Measurements from ENCODE around the gene TBX18. TPM values are rescaled to one million over a fixed set of nuclear protein-coding genes. Genes with fewer than 3 reads are reported as not detected.

Gene TBX18
- total RNA-seq, 1 donor from 2014 or later = not detected

DNA sequence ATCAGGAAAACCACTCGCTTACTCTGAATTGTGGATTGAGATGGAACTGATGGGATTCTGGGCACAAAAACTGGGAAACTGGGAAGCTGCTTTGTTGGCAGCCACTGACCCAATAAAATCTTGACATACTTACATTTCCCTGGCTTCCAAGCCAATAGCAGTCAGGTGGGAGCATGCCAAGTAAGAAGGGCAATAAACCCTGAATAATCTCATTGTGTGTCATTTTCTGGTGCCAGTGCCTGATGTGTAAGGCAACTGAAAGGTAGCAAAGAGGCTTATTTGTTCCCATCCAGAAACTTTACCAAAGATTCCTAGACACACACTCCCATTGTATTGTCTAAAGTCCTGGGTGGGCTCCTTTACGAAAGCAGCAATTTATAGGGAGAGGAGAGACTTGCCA is 93.2 kb downstream of the TBX18 start:
- H3K27ac Mint-ChIP-seq = no peak overlapping the region
- intact Hi-C loops (cut with micrococcal nuclease) = no loop called here
- H3K27me3 Mint-ChIP-seq (ENCODE audit: insufficient read depth) = no peaks in the 10 kb centered on the region
- no peak for DNase-seq (ENCODE audit: low spot score)
- H3K4me3 Mint-ChIP-seq = no peak overlapping the region
- no peaks in the 10 kb centered on the region for H3K9me3 Mint-ChIP-seq
- no peaks in the 10 kb centered on the region for H3K36me3 Mint-ChIP-seq (ENCODE audit: low read depth)
- no peaks in the 10 kb centered on the region for H3K4me1 Mint-ChIP-seq (ENCODE audit: low read depth)

DNA sequence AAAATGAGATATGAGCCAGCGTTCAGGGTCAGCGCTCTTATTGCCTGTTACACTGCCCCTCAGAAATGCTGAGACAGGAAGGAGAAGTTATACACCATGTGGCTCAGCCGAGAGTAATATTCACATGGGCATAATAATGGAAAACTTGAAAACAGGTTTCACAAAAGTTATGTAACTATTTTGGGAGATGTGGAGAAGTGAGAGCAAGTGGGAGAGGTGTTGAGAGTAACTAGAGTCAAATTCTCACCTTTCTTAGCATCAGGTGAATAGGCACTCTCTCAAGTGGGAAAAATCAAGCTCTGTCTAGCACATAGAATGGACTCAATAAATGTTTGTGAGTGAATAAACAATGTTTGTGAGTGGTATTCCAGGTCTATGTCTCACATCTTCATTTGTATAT is 94.5 kb downstream of the TBX18 start:
- Mint-ChIP-seq H3K4me1 (ENCODE audit: low read depth) (no peaks in the 10 kb centered on the region), H3K27me3 (ENCODE audit: insufficient read depth) (no peaks in the 10 kb centered on the region), H3K4me3 (no peak overlapping the region), H3K36me3 (ENCODE audit: low read depth) (no peaks in the 10 kb centered on the region), H3K27ac (no peak overlapping the region), H3K9me3 (no peaks in the 10 kb centered on the region)
- intact Hi-C loops (cut with micrococcal nuclease) = no loop called here
- no peak for DNase-seq (ENCODE audit: low spot score)

DNA sequence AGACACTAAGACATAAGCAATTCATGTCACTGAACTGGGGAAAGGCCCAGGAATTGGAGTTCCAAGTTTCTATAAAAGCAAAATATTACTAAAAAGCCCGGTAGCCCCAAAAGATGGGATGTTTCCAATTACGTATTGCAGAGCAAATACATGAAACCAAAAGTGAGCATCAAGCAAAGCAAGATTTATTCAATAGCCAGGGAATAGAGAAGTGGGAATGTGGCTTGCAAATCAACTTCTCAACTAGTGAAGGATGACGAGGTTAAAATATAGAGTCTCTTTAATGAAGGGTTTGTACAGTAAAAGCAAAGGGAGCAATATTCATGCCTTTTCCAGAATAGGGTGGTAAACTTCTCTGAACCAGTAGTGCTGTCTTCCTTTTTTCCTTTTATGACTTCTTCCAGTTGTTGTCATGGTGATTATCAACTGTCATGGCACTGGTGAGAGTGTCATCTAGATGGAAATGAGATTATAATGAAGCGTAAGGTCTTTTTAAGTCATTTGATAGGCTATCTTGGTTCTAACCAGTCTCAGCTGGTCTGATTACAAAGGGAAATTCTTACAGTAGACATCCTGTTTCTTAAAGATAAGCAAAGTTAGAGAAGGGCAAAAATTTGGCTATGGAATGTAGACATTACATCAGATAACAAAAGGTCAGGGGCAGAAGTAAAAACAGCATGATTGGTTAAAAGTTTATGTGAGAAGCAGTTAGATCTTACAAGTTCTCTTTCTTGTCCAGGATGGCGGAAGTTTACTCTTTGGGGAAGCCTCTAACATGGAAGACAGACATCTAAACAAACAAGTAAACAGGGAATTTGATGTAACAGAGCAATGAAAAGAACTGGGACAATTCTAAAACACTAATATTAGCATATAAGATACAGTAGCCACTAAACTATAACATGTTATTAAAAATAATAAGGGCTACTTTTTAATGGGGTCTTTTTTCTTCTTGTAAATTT is 96.9 kb downstream of the TBX18 start:
- Mint-ChIP-seq H3K27ac (no peak overlapping the region), H3K36me3 (ENCODE audit: low read depth) (no peaks in the 10 kb centered on the region), H3K27me3 (ENCODE audit: insufficient read depth) (no peaks in the 10 kb centered on the region), H3K4me1 (ENCODE audit: low read depth) (no peaks in the 10 kb centered on the region), H3K4me3 (no peak overlapping the region), H3K9me3 (no peaks in the 10 kb centered on the region)
- DNase-seq (ENCODE audit: low spot score) = no peak
- intact Hi-C loops (cut with micrococcal nuclease) = no loop called here

DNA sequence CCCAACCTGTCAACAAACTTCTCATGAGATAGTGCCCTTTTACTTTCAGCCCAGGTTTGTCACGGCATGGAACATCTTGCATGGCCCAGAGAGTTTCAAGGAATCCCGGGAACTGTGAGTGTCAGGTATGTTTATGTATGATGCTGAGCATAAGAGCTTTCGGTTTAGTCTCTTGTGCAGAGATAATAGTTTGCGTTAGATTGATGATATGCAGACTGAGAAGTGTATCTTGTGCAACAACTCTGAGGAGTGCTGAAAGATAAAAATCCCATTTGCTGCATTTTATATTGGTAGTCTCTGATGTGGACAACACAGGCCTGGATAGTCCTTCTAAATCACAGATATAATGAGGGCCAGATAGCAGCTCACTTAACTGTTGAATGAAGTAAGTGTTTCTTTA is 99.0 kb downstream of the TBX18 start:
- intact Hi-C loops (cut with micrococcal nuclease) = no loop called here
- no peak for DNase-seq (ENCODE audit: low spot score)
- H3K36me3 Mint-ChIP-seq (ENCODE audit: low read depth) = no peaks in the 10 kb centered on the region
- H3K27me3 Mint-ChIP-seq (ENCODE audit: insufficient read depth) = no peaks in the 10 kb centered on the region
- no peaks in the 10 kb centered on the region for H3K4me1 Mint-ChIP-seq (ENCODE audit: low read depth)
- no peak overlapping the region for H3K4me3 Mint-ChIP-seq
- no peak overlapping the region for H3K27ac Mint-ChIP-seq
- H3K9me3 Mint-ChIP-seq = no peaks in the 10 kb centered on the region

DNA sequence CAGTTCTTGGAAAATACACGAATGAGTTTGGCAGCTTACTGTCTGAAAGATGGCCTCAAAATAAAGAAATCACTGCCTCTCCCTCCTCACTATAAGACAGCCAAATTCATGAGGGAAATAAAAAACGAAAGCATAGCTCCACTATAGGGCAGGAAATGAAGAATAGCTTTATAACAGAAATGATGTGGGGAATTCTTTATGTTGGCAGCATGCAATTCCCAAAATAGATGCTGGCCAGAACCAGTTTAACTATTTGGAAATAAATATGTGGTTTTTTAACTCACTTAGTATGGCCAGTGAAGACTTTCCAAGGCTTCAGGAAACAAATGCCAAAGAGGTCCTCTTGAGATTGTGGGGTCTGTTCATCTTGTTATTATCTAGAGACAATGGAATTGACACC is 100.5 kb downstream of the TBX18 start:
- intact Hi-C loops (cut with micrococcal nuclease) = no loop called here
- H3K4me1 Mint-ChIP-seq (ENCODE audit: low read depth) = no peaks in the 10 kb centered on the region
- H3K9me3 Mint-ChIP-seq = no peaks in the 10 kb centered on the region
- no peaks in the 10 kb centered on the region for H3K27me3 Mint-ChIP-seq (ENCODE audit: insufficient read depth)
- H3K27ac Mint-ChIP-seq = no peak overlapping the region
- H3K4me3 Mint-ChIP-seq = no peak overlapping the region
- DNase-seq (ENCODE audit: low spot score) = no peak
- H3K36me3 Mint-ChIP-seq (ENCODE audit: low read depth) = no peaks in the 10 kb centered on the region

DNA sequence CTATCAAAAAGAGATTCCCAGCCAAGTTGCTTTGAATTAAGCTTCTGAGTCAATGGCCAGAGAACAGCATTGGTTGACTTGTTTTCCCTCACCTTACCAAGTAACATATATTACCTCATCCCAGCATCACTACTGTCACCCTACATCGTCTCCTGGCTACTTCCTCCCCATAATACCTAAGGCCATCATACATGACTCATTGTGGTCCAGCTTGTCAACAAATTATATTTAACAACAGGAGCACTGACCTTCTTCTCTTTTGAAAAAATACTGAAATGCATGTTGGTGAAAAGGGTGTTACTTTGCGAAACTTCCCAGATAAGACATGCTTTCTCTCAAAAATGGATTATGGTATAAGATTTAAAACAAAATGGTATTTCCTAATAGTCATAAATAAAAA is 106.9 kb downstream of the TBX18 start:
- no peak for DNase-seq (ENCODE audit: low spot score)
- Mint-ChIP-seq H3K27ac (no peak overlapping the region), H3K27me3 (ENCODE audit: insufficient read depth) (peaks cover 2% of the 10 kb centered on the region), H3K9me3 (no peaks in the 10 kb centered on the region), H3K4me3 (no peak overlapping the region), H3K36me3 (ENCODE audit: low read depth) (no peaks in the 10 kb centered on the region), H3K4me1 (ENCODE audit: low read depth) (no peaks in the 10 kb centered on the region)
- intact Hi-C loops (cut with micrococcal nuclease) = no loop called here

DNA sequence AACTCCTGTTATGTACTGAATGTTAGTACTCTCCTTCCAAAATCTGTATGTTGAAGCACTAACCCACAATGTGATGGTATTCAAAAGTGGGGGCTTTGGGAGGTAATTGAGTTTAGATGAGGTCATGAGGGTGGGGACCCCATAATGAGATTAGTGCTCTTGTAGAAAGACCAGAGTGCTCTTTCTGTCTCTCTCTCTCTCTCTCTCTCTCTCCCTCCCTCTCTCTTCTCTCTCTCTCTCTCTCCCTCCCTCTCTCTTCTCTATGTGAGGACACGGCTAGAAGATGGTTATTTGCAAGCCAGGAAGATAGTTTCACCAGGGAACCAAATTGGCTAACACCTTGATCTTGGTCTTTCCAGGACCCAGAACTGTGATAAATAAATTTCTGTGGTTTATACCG is 107.4 kb downstream of the TBX18 start:
- Mint-ChIP-seq H3K36me3 (ENCODE audit: low read depth) (no peaks in the 10 kb centered on the region), H3K4me1 (ENCODE audit: low read depth) (no peaks in the 10 kb centered on the region), H3K4me3 (no peak overlapping the region), H3K27ac (no peak overlapping the region), H3K27me3 (ENCODE audit: insufficient read depth) (peaks cover 2% of the 10 kb centered on the region), H3K9me3 (no peaks in the 10 kb centered on the region)
- no peak for DNase-seq (ENCODE audit: low spot score)
- intact Hi-C loops (cut with micrococcal nuclease) = no loop called here

DNA sequence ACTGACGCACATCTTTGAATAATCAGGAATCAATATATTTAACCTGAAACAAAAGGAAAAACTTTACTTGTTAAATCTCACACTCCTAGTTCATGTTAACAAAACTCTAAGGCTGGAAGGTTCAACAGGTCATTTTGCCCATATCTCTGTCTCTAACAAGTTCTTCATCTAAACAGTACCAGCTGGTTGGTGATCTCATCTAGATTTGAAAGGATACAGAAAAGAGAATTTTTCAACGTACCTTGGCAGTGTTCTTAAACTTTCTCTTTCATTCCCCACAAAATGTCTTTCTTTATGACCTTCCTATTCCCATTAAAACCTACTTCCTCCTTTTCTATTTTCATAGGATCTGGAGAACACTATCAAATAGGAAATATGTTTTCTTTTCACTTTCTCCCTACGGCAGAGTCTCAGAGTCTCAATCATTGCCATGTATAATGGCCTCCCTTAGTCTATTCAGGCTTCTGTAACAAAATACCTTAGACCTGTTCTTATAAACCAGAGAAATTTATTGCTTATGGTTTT is 111.3 kb downstream of the TBX18 start:
- no peak overlapping the region for H3K4me3 Mint-ChIP-seq
- no peaks in the 10 kb centered on the region for H3K4me1 Mint-ChIP-seq (ENCODE audit: low read depth)
- H3K9me3 Mint-ChIP-seq = no peaks in the 10 kb centered on the region
- intact Hi-C loops (cut with micrococcal nuclease) = no loop called here
- no peaks in the 10 kb centered on the region for H3K36me3 Mint-ChIP-seq (ENCODE audit: low read depth)
- no peak for DNase-seq (ENCODE audit: low spot score)
- peaks cover 2% of the 10 kb centered on the region for H3K27me3 Mint-ChIP-seq (ENCODE audit: insufficient read depth)
- H3K27ac Mint-ChIP-seq = no peak overlapping the region

DNA sequence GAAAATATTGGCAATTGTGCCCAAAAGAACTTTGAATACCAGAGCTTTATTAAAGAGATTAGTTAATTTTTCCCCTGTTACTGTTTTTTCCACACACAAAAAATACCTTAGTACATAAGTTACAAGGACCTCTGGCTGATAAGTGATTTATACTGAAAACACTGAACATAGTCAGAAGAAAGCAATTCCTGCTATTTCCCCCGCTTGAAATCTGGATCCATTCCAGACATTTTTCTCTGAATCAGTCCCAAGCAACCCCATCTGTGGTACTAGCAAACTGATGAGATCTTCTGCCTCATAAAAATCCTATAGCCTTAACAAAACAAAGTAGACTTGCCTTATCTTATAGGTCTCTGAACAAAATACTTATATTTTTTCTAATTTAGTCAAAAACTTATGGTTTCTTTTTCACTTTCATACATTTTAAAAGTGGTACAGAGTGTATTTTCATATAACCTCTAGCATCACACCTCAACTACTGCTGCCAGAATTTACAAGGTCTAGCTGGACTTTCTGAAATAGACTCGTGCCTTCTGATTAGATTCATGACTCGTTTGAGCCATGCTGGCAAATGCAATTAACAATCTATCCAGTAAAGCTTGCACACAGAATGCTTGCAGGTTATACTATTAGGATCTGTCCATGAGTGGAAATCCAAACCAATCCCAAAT is 111.9 kb downstream of the TBX18 start:
- Mint-ChIP-seq H3K27me3 (ENCODE audit: insufficient read depth) (peaks cover 2% of the 10 kb centered on the region), H3K27ac (no peak overlapping the region), H3K9me3 (no peaks in the 10 kb centered on the region), H3K4me3 (no peak overlapping the region), H3K36me3 (ENCODE audit: low read depth) (no peaks in the 10 kb centered on the region), H3K4me1 (ENCODE audit: low read depth) (no peaks in the 10 kb centered on the region)
- DNase-seq (ENCODE audit: low spot score) = no peak
- intact Hi-C loops (cut with micrococcal nuclease) = no loop called here

DNA sequence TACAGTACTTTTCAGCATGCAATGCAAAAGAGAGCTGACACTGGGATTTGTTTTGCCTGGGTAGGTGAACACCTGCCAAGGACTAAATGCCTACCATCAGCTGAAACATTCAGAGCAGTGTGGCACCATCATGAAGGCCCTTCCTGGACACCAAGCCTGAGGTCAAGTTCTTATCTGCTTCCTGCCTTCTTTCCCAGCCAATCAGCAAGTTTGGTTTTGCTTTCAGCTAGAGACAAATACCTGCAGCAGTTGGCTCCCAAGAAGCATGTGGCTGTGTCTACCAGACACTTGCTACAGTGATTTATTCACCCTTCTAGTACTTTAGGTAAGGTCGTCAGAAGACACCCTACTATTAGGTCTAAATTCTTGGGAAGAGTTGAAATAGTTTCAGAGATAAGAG is 112.8 kb downstream of the TBX18 start:
- intact Hi-C loops (cut with micrococcal nuclease) = no loop called here
- no peak overlapping the region for H3K27ac Mint-ChIP-seq
- no peaks in the 10 kb centered on the region for H3K9me3 Mint-ChIP-seq
- H3K4me3 Mint-ChIP-seq = no peak overlapping the region
- H3K4me1 Mint-ChIP-seq (ENCODE audit: low read depth) = no peaks in the 10 kb centered on the region
- DNase-seq (ENCODE audit: low spot score) = no peak
- no peaks in the 10 kb centered on the region for H3K36me3 Mint-ChIP-seq (ENCODE audit: low read depth)
- H3K27me3 Mint-ChIP-seq (ENCODE audit: insufficient read depth) = no peaks in the 10 kb centered on the region

DNA sequence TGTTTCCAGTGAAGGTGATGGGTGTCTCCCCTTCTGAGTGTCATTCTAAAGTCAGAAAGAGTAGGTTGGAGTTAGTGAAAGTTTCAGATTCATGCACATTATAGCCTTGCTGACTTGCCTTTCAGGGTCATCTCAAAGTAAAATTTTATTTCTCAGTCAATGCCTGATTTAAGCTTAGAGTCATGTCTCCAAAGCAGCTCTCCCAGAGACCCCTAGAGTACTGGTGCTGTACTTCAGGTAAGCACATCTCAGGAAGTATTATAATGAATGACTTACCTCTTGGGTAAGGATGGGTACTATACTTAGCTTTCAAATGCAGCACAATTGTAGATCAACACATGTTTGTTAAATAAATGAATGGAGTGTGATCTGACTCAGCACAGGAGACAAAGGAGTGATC is 116.0 kb downstream of the TBX18 start:
- no peaks in the 10 kb centered on the region for H3K36me3 Mint-ChIP-seq (ENCODE audit: low read depth)
- intact Hi-C loops (cut with micrococcal nuclease) = no loop called here
- no peak overlapping the region for H3K27ac Mint-ChIP-seq
- DNase-seq (ENCODE audit: low spot score) = no peak
- no peak overlapping the region for H3K4me3 Mint-ChIP-seq
- H3K27me3 Mint-ChIP-seq (ENCODE audit: insufficient read depth) = peaks cover 2% of the 10 kb centered on the region
- no peaks in the 10 kb centered on the region for H3K4me1 Mint-ChIP-seq (ENCODE audit: low read depth)
- no peaks in the 10 kb centered on the region for H3K9me3 Mint-ChIP-seq

DNA sequence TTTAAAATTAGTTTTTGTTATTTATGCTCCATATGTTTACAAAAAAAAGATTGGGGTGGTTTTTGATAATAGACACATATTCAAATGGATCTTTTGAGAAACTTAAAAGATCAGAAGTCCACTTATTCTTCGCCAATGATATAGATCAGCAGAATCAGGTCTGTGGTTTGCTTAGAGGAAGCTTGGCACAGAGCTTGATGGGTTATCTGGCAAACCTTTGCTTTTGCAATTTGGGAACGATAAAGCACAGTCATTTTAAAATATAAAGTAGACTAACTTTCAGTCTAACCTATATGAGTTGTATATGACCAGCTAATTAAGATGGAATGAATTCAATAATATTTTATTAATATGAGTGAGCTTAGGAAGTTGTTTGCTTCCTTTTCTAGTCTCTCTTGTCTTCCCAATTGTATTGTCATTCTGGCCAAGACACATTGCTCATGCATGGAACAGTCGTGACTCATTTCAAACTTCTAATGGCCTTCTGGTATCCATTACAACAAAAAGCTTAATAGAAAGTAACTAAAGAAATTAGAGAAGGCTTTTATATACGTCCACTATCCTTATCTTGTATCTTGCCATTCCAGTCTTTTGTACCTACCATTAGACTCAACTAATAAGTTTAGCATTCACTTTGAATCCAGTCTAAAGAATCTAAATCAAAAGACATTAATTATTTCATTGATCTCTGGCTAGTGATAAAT is 118.7 kb downstream of the TBX18 start:
- no peaks in the 10 kb centered on the region for H3K4me1 Mint-ChIP-seq (ENCODE audit: low read depth)
- no peak for DNase-seq (ENCODE audit: low spot score)
- no peaks in the 10 kb centered on the region for H3K9me3 Mint-ChIP-seq
- H3K4me3 Mint-ChIP-seq = no peak overlapping the region
- H3K27ac Mint-ChIP-seq = no peak overlapping the region
- intact Hi-C loops (cut with micrococcal nuclease) = no loop called here
- peaks cover 2% of the 10 kb centered on the region for H3K27me3 Mint-ChIP-seq (ENCODE audit: insufficient read depth)
- H3K36me3 Mint-ChIP-seq (ENCODE audit: low read depth) = no peaks in the 10 kb centered on the region

DNA sequence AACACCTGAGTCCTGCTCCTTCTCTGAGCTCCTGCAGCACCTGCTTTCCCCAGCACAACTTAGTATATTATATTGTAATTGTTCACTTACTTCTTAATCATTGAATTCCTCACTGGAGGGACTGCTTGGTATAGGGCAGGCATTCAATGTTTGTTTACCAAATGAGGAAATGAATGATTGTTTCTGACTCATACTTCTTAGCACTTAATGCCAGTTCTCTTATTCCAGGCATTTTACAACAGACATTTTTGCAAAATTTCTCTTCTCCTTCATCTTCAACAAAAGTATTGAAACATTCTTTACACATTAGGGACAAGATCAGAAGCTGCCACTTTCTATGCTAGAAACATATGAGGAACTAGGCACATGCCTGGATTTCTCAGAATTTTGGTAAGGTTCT is 119.4 kb downstream of the TBX18 start:
- H3K36me3 Mint-ChIP-seq (ENCODE audit: low read depth) = no peaks in the 10 kb centered on the region
- no peaks in the 10 kb centered on the region for H3K4me1 Mint-ChIP-seq (ENCODE audit: low read depth)
- intact Hi-C loops (cut with micrococcal nuclease) = no loop called here
- no peaks in the 10 kb centered on the region for H3K9me3 Mint-ChIP-seq
- no peak overlapping the region for H3K27ac Mint-ChIP-seq
- H3K27me3 Mint-ChIP-seq (ENCODE audit: insufficient read depth) = peaks cover 2% of the 10 kb centered on the region
- DNase-seq (ENCODE audit: low spot score) = no peak
- H3K4me3 Mint-ChIP-seq = no peak overlapping the region
